Airway epithelial cell (primary cell): ENCODE data around the gene CENPS. TPM values are rescaled to one million over a fixed set of nuclear protein-coding genes. Genes with fewer than 3 reads are reported as not detected.

Source experiments
- total RNA-seq: library from RNA; depleted of rRNA; stranded (reverse); fragments of >200 nt; gene quantifications from 2 replicates; pipeline ENCODE4 v1.2.3, GENCODE V29; 2015

CENPS gene
- 10.2 and 14.5 TPM in 2 replicates for total RNA-seq

DNA sequence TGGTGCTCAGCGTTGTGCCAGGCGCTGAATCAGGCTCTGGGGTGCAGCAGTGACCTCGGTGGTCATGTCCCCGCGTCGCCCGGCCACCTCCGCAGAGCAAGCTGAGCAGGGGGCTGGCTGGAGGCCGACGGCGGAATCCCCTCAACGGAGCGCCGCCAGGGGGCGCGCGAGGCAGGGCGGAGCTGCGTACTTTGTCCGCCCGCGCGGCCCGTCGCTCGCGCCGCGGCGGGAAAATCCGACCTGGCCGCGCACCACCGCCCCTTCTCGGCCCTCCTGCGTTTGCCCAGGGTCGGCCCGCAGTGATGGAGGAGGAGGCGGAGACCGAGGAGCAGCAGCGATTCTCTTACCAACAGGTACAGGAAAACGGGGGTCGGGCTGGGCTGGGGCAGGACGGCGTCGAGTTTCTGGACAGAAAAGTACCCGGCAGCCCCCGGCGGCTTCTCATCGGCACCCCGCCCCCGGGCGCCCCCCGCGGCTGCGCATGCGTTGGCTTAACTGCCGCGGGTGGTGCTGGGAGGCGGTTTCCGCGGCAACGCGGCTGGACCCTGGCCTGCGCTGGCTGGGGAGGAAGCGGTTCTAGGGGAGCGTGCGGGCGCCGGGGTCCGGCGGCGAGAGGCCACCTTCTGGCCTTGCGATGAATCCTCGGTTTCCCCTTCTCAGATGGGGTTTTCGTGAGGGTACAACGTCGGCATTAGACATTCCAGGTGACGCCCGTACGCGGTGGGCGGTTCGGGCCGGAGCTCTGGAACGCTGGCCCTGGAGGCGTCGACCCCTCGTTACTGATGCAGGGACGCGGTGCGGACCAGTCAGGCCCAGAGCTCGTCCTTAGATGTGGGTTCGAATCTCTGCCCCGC is at the start of gene CENPS:
CENPS (plus strand) TSS at position 218 of the 854 bp plus-strand sequence; CDS start at position 303, 85 bp downstream.

DNA sequence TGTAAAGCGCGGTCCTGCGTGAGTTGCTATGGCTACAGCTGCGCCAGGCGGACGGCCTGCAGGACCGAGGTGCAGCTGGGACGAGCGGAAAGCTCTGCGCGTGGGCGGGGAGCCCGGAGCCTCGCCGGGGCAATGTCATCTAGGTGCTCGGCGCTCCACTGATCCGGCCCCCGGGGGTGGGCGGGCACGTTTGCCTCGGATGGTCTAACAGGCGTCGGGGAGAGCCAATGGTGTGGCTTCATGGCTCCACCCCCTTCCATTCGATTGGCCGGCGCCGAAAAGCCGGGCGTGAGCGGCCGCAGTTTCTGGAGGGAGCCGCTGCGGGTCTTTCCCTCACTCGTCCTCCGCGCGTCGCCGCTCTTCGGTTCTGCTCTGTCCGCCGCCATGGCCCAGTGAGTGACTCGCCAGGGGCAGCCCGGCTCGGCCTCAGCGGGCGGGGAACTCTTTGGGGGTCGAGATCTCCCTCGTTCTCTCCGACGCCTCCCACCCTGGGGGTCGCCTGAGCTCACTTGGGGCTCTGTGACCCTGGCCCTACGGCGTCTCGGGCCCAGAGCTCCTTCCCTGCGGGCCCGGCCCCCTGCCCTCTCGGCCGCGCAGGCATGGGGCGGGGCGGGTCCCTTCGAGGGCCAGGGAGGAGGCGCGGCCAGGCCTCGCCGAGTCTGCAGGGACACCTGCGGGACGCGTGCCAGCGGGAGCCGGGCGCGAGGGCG is 31.3 kb upstream of the CENPS start, which contains the start of gene PGD:
PGD (plus strand) TSS at position 331 of the 710 bp plus-strand sequence; CDS start at position 385, 54 bp downstream.

DNA sequence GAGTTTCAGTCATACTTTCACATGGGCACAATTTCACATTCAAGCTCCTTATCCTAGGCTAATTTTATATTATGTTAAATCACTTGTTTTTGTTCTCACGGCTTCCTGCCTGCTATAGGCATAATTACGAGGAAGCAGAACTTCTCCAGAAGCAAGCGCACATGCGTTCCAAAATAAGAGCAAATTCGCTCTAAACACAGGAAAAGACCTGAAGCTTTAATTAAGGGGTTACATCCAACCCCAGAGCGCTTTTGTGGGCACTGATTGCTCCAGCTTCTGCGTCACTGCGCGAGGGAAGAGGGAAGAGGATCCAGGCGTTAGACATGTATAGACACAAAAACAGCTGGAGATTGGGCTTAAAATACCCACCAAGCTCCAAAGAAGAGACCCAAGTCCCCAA is 19.5 kb downstream of the CENPS start, which contains the start of gene CORT:
CORT (plus strand) TSS at position 281 of the 400 bp plus-strand sequence. CDS start 193 bp downstream, outside the sequence.

DNA sequence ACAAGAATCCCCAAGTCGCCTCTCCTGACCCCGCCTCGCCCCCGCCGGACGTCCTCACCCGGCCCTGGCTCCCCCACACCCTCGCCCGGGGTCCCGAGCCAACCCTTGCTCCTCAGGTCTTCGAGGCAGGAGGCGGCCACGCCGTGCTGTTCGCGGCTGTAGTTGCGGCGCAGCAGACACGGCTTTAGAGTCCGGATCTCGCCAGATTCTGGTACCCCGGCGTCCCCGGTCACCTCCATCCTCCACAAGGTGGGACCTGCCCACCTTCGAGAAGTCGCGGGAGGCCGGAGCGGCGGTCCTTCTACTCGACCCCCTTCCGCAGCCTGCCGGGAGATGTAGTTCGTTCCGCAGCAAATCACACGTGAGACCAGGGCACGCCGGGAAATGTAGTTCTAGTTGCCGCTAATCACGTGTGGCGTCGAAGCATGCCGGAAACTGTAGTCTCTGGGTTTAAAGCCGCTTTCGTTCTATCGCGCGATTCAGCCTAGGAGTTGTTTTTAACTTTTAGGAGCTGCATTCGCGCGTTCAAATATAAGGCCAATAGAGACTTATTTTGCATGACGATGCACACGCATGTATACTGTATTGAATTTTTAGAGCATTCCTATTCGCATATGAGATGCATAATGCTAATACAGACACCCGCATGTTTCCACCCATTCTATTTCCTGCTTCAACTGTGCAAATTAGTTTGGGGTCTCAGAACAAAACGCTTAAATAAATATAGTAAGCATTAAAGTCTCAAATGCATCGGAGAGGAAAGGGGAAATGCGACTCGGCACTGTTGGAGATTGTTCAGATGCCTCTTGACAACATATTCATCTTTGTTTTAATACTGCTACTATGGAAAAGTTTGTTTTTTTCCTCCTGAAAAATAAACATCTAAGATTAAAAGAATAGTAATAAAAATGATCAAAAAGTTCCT is 42.2 kb downstream of the CENPS start, which contains the start of gene DFFA:
DFFA (minus strand) TSS at position 310 of the 925 bp plus-strand sequence; CDS start at position 239, 71 bp downstream.

DNA sequence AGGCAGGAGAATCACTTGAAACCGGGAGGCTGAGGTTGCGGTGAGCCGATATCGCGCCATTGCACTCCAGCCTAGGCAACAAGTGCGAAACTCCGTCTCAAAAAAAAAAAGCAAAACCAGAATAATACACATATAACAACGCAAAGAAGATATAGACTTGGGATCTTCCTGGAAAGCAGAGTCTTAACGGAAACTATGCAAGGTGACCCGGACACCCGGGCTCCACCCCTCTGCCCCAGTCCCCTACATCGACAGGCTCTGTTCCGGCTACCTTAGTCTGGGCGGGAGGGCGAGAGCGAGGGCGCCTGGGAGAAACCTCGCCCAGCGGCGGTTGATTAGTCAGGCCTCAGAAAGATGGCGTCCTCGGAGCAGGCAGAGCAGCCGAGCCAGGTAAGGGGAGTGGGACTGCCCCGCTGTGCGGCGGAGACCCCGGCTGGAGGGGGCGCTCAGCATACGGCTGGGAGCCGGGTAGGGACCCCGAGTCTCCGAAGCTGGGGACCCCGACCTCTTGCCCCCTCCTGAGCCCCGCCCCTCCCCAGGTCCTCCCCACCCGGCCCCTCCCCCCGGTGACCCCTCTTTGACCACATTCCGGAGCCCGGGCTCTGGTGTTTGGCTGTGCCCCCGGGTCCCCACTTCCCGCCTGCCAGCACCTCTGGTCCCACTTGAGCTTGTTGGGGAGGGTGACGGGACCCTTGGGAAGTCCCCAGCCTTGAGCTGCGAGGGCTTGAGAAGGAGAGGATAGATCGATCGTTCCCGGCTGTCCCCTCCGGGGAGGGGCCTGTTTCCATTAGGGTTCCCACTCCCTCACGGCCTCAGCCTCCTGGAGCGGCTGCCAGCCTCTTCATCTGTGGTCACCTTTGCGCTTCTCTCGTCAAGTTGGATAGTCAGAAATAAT is 44.6 kb downstream of the CENPS start, which contains the start of gene PEX14:
PEX14 (plus strand) TSS at position 338 of the 895 bp plus-strand sequence; CDS start at position 355, 17 bp downstream.

Other genes starting within 250 kb of the CENPS start
- 15.1 and 23.0 TPM in 2 replicates for gene KIF1B, start 219.9 kb upstream of the CENPS start, total RNA-seq
- gene PGD, start 31.4 kb upstream of the CENPS start, total RNA-seq = 190 and 222 TPM in 2 replicates
- gene CORT, start 19.6 kb downstream of the CENPS start, total RNA-seq = 0.78 TPM in 1 of 2 replicates, not detected in the other
- gene DFFA, start 42.1 kb downstream of the CENPS start, total RNA-seq = 41.1 and 46.9 TPM in 2 replicates
- gene PEX14, start 44.5 kb downstream of the CENPS start, total RNA-seq = 22.9 and 24.8 TPM in 2 replicates